C4-2B (cell line): ENCODE data around the gene PDK2.
"Not testable (repeated sequence)": the region's sequence is repeated elsewhere in the genome, so short reads cannot be mapped to it uniquely, and the experiment has no call there.

Experiments
- H3K27ac ChIP-seq: fragments of 450-650 bp; 2 replicates; pipeline ENCODE4 v1.5.1; 2017
- CTCF ChIP-seq: fragments of 450-650 bp; conservative IDR thresholded peaks from 2 replicates; pipeline ENCODE4 v1.5.1; 2017; ENCODE audit warnings: mild to moderate bottlenecking
- ZFX ChIP-seq: fragments of 450-650 bp; IDR thresholded peaks from 2 replicates; pipeline ENCODE4 v1.6.1; 2017

Gene PDK2

GRCh38 chr17:50059759-50060273 is 35.3 kb upstream of the PDK2 start:
- no peak overlapping the region for H3K27ac ChIP-seq
- no peak for TF ChIP-seq ZFX
- no peak for TF ChIP-seq CTCF

- H3K27ac ChIP-seq, result no peak overlapping the region
- no peak for TF ChIP-seq ZFX
- TF ChIP-seq CTCF, result no peak
Observed at GRCh38 chr17:50060951-50061712, 34.0 kb upstream of the PDK2 start.

- H3K27ac ChIP-seq, result not testable (repeated sequence)
Observed at GRCh38 chr17:50061713-50062045, 33.5 kb upstream of the PDK2 start.

GRCh38 chr17:50062293-50063243 is 32.6 kb upstream of the PDK2 start:
- H3K27ac ChIP-seq, result no peak overlapping the region
- TF ChIP-seq CTCF (no peak), ZFX (no peak)

- no peak overlapping the region for H3K27ac ChIP-seq
- TF ChIP-seq ZFX, result no peak
- no peak for TF ChIP-seq CTCF
Observed at GRCh38 chr17:50063561-50064252, 31.4 kb upstream of the PDK2 start.

GRCh38 chr17:50064253-50065001 is 30.7 kb upstream of the PDK2 start:
- H3K27ac ChIP-seq, result no peak overlapping the region
- TF ChIP-seq CTCF, result no peak
- no peak for TF ChIP-seq ZFX

GRCh38 chr17:50065056-50065455 is 30.1 kb upstream of the PDK2 start:
- H3K27ac ChIP-seq, result no peak overlapping the region

More at GRCh38 chr17:50065056-50065455, 30.1 kb upstream of the PDK2 start:
- TF ChIP-seq CTCF (no peak), ZFX (no peak)
